Transverse colon (tissue), 4 donors: ENCODE measurements around the gene CYB5R4. TPM values are rescaled to one million over a fixed set of nuclear protein-coding genes. Genes with fewer than 3 reads are reported as not detected.

Source experiments
- DNase-seq: peaks from one replicate; pipeline ENCODE4 v3.0.0-alpha.2; 2019
- H3K27ac ChIP-seq, 4 donors: fragments of 200-600 bp; sonication (generic); 2 replicates each; pipeline ENCODE4 v1.5.1; 2016 to 2018; ENCODE audit warnings: inconsistent platforms in 4 of 4
- H3K27me3 ChIP-seq: fragments of 200-600 bp; sonication (generic); 2 replicates; pipeline ENCODE4 v1.5.1; 2017; ENCODE audit warnings: inconsistent platforms
- H3K36me3 ChIP-seq, 4 donors: fragments of 200-600 bp; sonication (generic); 2 replicates each; pipeline ENCODE4 v1.5.1; 2017 to 2019; ENCODE audit warnings: inconsistent platforms in 4 of 4
- H3K4me1 ChIP-seq, 4 donors: fragments of 200-600 bp; sonication (generic); 2 replicates each; pipeline ENCODE4 v1.5.1; 2017 to 2020; ENCODE audit warnings: inconsistent platforms in 4 of 4
- H3K4me3 ChIP-seq, 4 donors: fragments of 200-600 bp; sonication (generic); 1 replicate in 1 of 4; 2 replicates in 3 of 4; pipeline versions ENCODE4 v1.5.1 to v1.6.1; 2017 to 2019; ENCODE audit warnings: inconsistent platforms in 4 of 4
- H3K9me3 ChIP-seq, 2 donors: fragments of 200-600 bp; sonication (generic); 2 replicates each; pipeline ENCODE4 v1.5.1; 2017 to 2019; ENCODE audit warnings: inconsistent platforms in 2 of 2
- CTCF ChIP-seq, 5 experiments: fragments of 200-600 bp in 3 of 5; fragments of 450-650 bp in 2 of 5; sonication (generic) in 3 of 5; IDR thresholded peaks; 1 replicate in 2 of 5; 2 replicates in 3 of 5; pipeline ENCODE4 v1.5.1; 2016 to 2017; ENCODE audit warnings: antibody characterized with exemption in 5 of 5, inconsistent platforms in 3 of 5, mild to moderate bottlenecking in 2 of 5, moderate library complexity in 1 of 5
- EP300 ChIP-seq: sonication (generic); formaldehyde crosslinking; IDR thresholded peaks from one replicate; pipeline ENCODE4 v1.6.1; 2017; ENCODE audit warnings: antibody characterized with exemption, low read depth
- POLR2A ChIP-seq: fragments of 450-650 bp; IDR thresholded peaks from one replicate; pipeline ENCODE4 v1.6.1; 2016; ENCODE audit warnings: antibody characterized with exemption, mild to moderate bottlenecking, moderate library complexity
- POLR2AphosphoS5 ChIP-seq, 3 donors: sonication (generic); formaldehyde crosslinking; IDR thresholded peaks; one replicate each; pipeline ENCODE4 v1.6.1; 2016; ENCODE audit warnings: antibody characterized with exemption in 3 of 3
- WGBS, 2 donors: methylation state at CpG; one replicate each; pipeline ENCODE4 v1.1.5; 2018; ENCODE audit warnings: low coverage in 1 of 2; 5-methylcytosine and 5-hydroxymethylcytosine counted together
- in situ Hi-C, 4 donors: fragments of 200-750 bp; cut with MboI; loops; one replicate each; pipeline versions ENCODE4 v1.15.0 to v1.15.1; 2017; ENCODE audit warnings: low sequenced_read_pairs in 3 of 4, low pct_ligation_motif_present in 1 of 4, low pct_unique_long_range_greater_than_20kb in 1 of 4
- intact Hi-C: fragments of 100-400 bp; cut with DNase I; formaldehyde crosslinking; loops from one replicate; pipeline ENCODE4 v1.15.1; 2023; ENCODE audit warnings: low total_unique reads
- total RNA-seq, 4 donors: library from RNA; depleted of rRNA; stranded (reverse); fragments of >200 nt; gene quantifications; one replicate each; pipeline ENCODE4 v1.1.0, GENCODE V29; 2016

CYB5R4 gene
- total RNA-seq, 4 donors from 2014 or later: 6.0 to 10.5 (median 8.4) TPM

- Histone ChIP-seq H3K4me1 (peaks cover 0 to 9% (median 3%) of the 10 kb centered on the region in 4 donors), H3K9me3 (no peaks in the 10 kb centered on the region), H3K27me3 (no peaks in the 10 kb centered on the region), H3K4me3 (no peak overlapping the region), H3K36me3 (no peaks in the 10 kb centered on the region), H3K27ac (no peak overlapping the region)
- no peak for DNase-seq
- TF ChIP-seq POLR2AphosphoS5 (IDR thresholded peaks at IDR 0.05) (no peak), CTCF (IDR thresholded peaks at IDR 0.05) (no peak)
- 82 to 89% methylated on average over 4 of the region's 4 CpGs for WGBS, 2 donors
- in situ Hi-C loops: loop anchor here (10.0 to 25.0 kb wide), 4 partner anchors 333 to 358 kb away; partner anchors contain the start of gene CEP162 (in 2 of the 4)
- intact Hi-C loops: no loop called here
Observed at GRCh38 chr6:83879746-83880145, 20.3 kb downstream of the CYB5R4 start.

- no peaks in the 10 kb centered on the region for H3K9me3 ChIP-seq
- no peak overlapping the region for H3K4me3 ChIP-seq
- 38 to 41% methylated on average over 2 of the region's 2 CpGs for WGBS, 2 donors
- no peak for TF ChIP-seq CTCF (IDR thresholded peaks at IDR 0.05)
- no peak for TF ChIP-seq POLR2AphosphoS5 (IDR thresholded peaks at IDR 0.05)
- no peak for TF ChIP-seq EP300
- TF ChIP-seq POLR2A: no peak
- no peak for DNase-seq
- peaks cover 0 to 9% (median 3%) of the 10 kb centered on the region in 4 donors for H3K4me1 ChIP-seq
- no peak overlapping the region for H3K27ac ChIP-seq
- no peaks in the 10 kb centered on the region for H3K36me3 ChIP-seq
- no peaks in the 10 kb centered on the region for H3K27me3 ChIP-seq
- intact Hi-C loops: no loop called here
- in situ Hi-C loops: loop anchor here (10.0 to 25.0 kb wide), 4 partner anchors 329 to 354 kb away; partner anchors contain the start of gene CEP162 (in 2 of the 4)
Observed at GRCh38 chr6:83883240-83883639, 23.8 kb downstream of the CYB5R4 start.

- intact Hi-C loops (no loop called here), in situ Hi-C loops (loop anchor here (10.0 to 25.0 kb wide), 4 partner anchors 328 to 353 kb away; partner anchors contain the start of gene CEP162 (in 2 of the 4))
- WGBS, 2 donors: 4 to 8% methylated on average over 4 of the region's 4 CpGs
Observed at GRCh38 chr6:83884523-83884922, 25.0 kb downstream of the CYB5R4 start.

GRCh38 chr6:83885984-83886383 is 26.5 kb downstream of the CYB5R4 start:
- Histone ChIP-seq H3K4me1 (no peaks in the 10 kb centered on the region), H3K4me3 (no peak overlapping the region), H3K27ac (no peak overlapping the region), H3K27me3 (no peaks in the 10 kb centered on the region), H3K36me3 (no peaks in the 10 kb centered on the region), H3K9me3 (no peaks in the 10 kb centered on the region)
- TF ChIP-seq POLR2AphosphoS5 (IDR thresholded peaks at IDR 0.05) (no peak), POLR2A (no peak), EP300 (no peak), CTCF (IDR thresholded peaks at IDR 0.05) (no peak)
- no peak for DNase-seq
- intact Hi-C loops: no loop called here
- 94 to 100% methylated on average over 2 of the region's 2 CpGs for WGBS, 2 donors
- in situ Hi-C loops: loop anchor here (10.0 to 25.0 kb wide), 4 partner anchors 326 to 351 kb away; partner anchors contain the start of gene CEP162 (in 2 of the 4)

More at GRCh38 chr6:83884523-83884922, 25.0 kb downstream of the CYB5R4 start:
- Histone ChIP-seq H3K4me1 (no peaks in the 10 kb centered on the region), H3K4me3 (no peak overlapping the region), H3K27me3 (no peaks in the 10 kb centered on the region), H3K9me3 (no peaks in the 10 kb centered on the region), H3K27ac (no peak overlapping the region), H3K36me3 (no peaks in the 10 kb centered on the region)
- peak; percentile 57 to 79 (median 66) for TF ChIP-seq CTCF (IDR thresholded peaks at IDR 0.05)
- no peak for TF ChIP-seq EP300
- DNase-seq: no peak
